RWPE1 (cell line): ENCODE results near the gene MADCAM1.

Experiments used
- CTCF ChIA-PET: fragments of 350-600 bp; sonication (Branson Sonifier 250); formaldehyde crosslinking; extraction: SDS; loops from one replicate; lab custom pipeline; 2021; lab: Yijun Ruan, JAX
- POLR2A ChIA-PET: fragments of 400-600 bp; formaldehyde crosslinking; extraction: SDS; loops from one replicate; lab custom pipeline; 2020; ENCODE audit warnings: antibody characterized with exemption; ENCODE audit not compliant: low non-redundant PET; lab: Yijun Ruan, JAX
- DNase-seq: peaks from one replicate; pipeline ENCODE4 v3.0.0; 2012; ENCODE audit warnings: low spot score
- H3K27ac ChIP-seq: fragments of 450-650 bp; 2 replicates; pipeline ENCODE4 v1.5.1; 2017
- CTCF ChIP-seq: fragments of 450-650 bp; conservative IDR thresholded peaks from 2 replicates; pipeline ENCODE4 v1.5.1; 2017; ENCODE audit warnings: low read depth, mild to moderate bottlenecking

Gene MADCAM1

GRCh38 chr19:455031-455705, 41.1 kb upstream of the MADCAM1 start:
- no peak overlapping the region for H3K27ac ChIP-seq
- DNase-seq = no peak
- ChIA-PET POLR2A (no interaction called here), CTCF (no interaction called here)
- no peak for TF ChIP-seq CTCF

- no peak for DNase-seq
- TF ChIP-seq CTCF = no peak
- no peak overlapping the region for H3K27ac ChIP-seq
- ChIA-PET CTCF (no interaction called here), POLR2A (no interaction called here)
These were observed 40.3 kb upstream of the MADCAM1 start for GRCh38 chr19:455851-456546.

GRCh38 chr19:456547-457110, 39.7 kb upstream of the MADCAM1 start:
- CTCF ChIA-PET = no interaction called here
- DNase-seq = no peak
- no peak for TF ChIP-seq CTCF
- no peak overlapping the region for H3K27ac ChIP-seq
- POLR2A ChIA-PET = no interaction called here

GRCh38 chr19:457636-458035, 38.6 kb upstream of the MADCAM1 start:
- H3K27ac ChIP-seq = no peak overlapping the region
- ChIA-PET CTCF (no interaction called here), POLR2A (no interaction called here)
- TF ChIP-seq CTCF = no peak
- DNase-seq = no peak

- POLR2A ChIA-PET = no interaction called here
- no peak for TF ChIP-seq CTCF
- DNase-seq = no peak
- no peak overlapping the region for H3K27ac ChIP-seq
- CTCF ChIA-PET = no interaction called here
These were observed 37.9 kb upstream of the MADCAM1 start for GRCh38 chr19:458091-459042.
